ENCODE results near the gene NTSR1.

Gene NTSR1

GRCh38 chr20:62788607-62789006, 80.0 kb downstream of the NTSR1 start:
- no peak for DNase-seq (ENCODE audit: low spot score)

GRCh38 chr20:62790075-62790474, 81.4 kb downstream of the NTSR1 start:
- DNase-seq (ENCODE audit: low spot score) = no peak

GRCh38 chr20:62791301-62792181, 82.9 kb downstream of the NTSR1 start:
- peak; percentile 73 for DNase-seq (ENCODE audit: low spot score)

- DNase-seq (ENCODE audit: low spot score) = peak; percentile 10
Observed at GRCh38 chr20:62792182-62792939, 83.7 kb downstream of the NTSR1 start.

GRCh38 chr20:62792940-62793756, 84.5 kb downstream of the NTSR1 start:
- DNase-seq (ENCODE audit: low spot score) = no peak

GRCh38 chr20:62793757-62794006, 85.0 kb downstream of the NTSR1 start:
- no peak for DNase-seq (ENCODE audit: low spot score)

GRCh38 chr20:62794007-62794724, 85.5 kb downstream of the NTSR1 start:
- DNase-seq (ENCODE audit: low spot score) = peak; percentile 99

GRCh38 chr20:62795023-62795761, 86.6 kb downstream of the NTSR1 start:
- peak; percentile 47 for DNase-seq (ENCODE audit: low spot score)

GRCh38 chr20:62796699-62797491, 88.3 kb downstream of the NTSR1 start:
- peak; percentile 37 for DNase-seq (ENCODE audit: low spot score)

GRCh38 chr20:62797671-62798532, 89.3 kb downstream of the NTSR1 start:
- DNase-seq (ENCODE audit: low spot score) = peak; percentile 13

GRCh38 chr20:62799036-62799435, 90.4 kb downstream of the NTSR1 start:
- DNase-seq (ENCODE audit: low spot score) = no peak

GRCh38 chr20:62799459-62799858, 90.8 kb downstream of the NTSR1 start:
- no peak for DNase-seq (ENCODE audit: low spot score)

GRCh38 chr20:62799873-62800272, 91.2 kb downstream of the NTSR1 start:
- DNase-seq (ENCODE audit: low spot score) = no peak

- no peak for DNase-seq (ENCODE audit: low spot score)
Observed at GRCh38 chr20:62800314-62801259, 92.0 kb downstream of the NTSR1 start.

- no peak for DNase-seq (ENCODE audit: low spot score)
Observed at GRCh38 chr20:62801284-62802010, 92.8 kb downstream of the NTSR1 start.

GRCh38 chr20:62802026-62802712, 93.5 kb downstream of the NTSR1 start:
- no peak for DNase-seq (ENCODE audit: low spot score)

Data from hematopoietic multipotent progenitor cell treated with erythropoietin and hydrocortisone succinate and interleukin-3 and kit ligand, for 17 days (in vitro differentiated cells).